H54 (cell line): ENCODE measurements around the gene PITPNC1.
"Not testable (repeated sequence)": the region's sequence is repeated elsewhere in the genome, so short reads cannot be mapped to it uniquely, and the experiment has no call there.

Experiments
- DNase-seq: peaks from one replicate; pipeline ENCODE4 v3.0.0; 2011; ENCODE audit warnings: low spot score, mixed read lengths; ENCODE audit not compliant: insufficient read length
- FAIRE-seq: peaks from 3 replicates; lab custom pipeline; 2011; peaks lifted over from hg19 to GRCh38; lab: Jason Lieb, UNC
- POLR2A ChIP-seq: IDR thresholded peaks from 2 replicates; pipeline ENCODE4 v1.6.1; 2011; ENCODE audit warnings: low read depth, mild to moderate bottlenecking, low read length

PITPNC1 gene

DNA sequence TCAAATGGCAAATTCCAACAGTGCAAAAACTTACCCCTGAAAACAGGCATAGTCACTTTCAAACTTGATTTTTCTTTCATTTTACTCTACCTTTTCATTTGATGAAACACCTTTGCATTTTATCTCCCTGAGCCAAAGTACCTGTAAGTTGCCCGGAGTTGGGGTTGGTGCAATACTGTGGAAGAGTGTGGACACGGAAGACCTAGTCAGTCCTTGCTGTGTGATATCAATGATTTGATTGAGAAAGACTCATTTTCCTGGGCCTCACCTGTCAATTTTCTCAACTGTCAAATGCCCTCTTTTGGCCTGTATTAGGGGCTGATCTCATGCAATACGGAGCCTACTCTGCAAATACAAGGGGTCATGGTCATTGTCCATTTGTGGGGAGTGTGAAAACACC lies 22.6 kb downstream of the PITPNC1 start:
- no peak for TF ChIP-seq POLR2A
- DNase-seq (no peak), FAIRE-seq (no peak)

DNA sequence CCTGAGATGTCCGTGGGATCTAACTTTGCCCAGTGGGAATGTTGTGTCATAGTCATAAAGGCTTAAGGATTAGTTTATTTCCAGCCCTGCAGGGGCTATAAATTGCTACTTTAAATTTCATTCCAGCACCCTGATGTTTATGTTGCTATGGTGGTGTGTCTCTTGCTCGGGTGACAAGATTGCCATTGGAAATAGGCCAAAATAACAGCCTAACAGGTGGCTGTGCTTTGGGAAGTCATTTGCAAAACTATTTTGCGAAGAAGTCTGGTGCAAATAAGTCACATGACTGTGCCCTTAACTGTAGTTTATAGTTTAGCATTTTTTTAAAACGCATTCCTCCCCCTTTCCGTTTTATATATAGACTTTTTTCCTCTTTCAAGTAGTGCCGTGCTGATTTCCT lies 23.1 kb downstream of the PITPNC1 start:
- no peak for TF ChIP-seq POLR2A
- DNase-seq (no peak), FAIRE-seq (no peak)

DNA sequence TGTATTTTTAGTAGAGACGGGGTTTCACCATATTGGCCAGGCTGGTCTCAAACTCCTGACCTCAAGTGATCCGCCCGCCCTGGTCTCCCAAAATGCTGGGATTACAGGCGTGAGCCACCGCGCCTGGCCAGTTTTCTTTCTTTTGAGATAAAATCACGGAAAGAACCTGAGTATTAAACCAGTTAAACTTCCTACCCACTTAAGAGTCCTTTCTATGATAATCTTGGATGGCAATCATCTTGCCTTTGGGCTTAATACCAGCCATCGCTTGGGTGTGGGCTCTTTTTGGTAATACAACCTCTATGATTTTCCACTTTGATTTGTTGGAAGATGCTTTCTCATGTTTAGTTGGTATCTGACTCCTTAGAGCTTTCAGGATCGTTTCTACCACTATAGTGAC lies 24.0 kb downstream of the PITPNC1 start:
- no peak for DNase-seq
- FAIRE-seq, result no peak
- TF ChIP-seq POLR2A, result no peak

DNA sequence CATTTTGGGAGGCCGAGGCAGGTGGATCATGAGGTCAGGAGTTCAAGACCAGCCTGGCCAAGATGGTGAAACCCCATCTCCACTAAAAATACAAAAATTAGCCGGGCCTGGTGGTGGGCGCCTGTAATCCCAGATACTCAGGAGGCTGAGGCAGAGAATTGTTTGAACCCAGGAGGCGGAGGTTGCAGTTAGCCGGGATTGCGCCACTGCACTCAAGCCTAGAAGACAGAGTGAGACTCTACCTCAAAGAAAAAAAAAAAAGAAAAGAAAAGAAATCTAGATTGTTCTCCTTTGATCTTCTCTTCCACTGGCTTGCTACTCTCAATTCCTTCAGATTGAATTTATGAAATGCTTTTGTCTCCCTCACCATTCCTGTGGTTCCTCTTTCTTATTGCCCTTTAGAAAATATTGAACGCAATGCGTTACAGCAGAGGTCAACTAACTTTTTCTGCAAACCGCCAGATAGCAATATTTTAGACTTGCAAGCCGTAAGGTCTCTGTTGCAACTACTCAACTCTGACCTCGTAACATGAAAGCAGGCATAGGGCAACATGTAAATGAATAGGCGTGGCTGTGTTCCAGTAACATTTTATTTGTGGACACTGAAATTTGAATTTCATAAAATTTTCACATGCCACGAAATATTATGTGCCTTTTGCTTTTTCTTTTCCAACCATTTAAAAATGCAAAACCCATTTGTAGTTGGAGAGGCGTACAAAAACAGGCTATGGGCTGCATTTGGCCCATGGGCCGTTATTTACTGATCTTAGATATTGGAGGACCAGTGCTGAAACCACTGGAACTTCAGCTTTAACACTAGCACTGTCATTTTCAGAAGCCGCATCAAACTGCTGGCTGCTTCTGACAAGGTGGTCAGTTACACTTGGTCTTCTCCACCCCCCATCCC lies 24.8 kb downstream of the PITPNC1 start:
- DNase-seq (no peak), FAIRE-seq (no peak)
- TF ChIP-seq POLR2A, result no peak

DNA sequence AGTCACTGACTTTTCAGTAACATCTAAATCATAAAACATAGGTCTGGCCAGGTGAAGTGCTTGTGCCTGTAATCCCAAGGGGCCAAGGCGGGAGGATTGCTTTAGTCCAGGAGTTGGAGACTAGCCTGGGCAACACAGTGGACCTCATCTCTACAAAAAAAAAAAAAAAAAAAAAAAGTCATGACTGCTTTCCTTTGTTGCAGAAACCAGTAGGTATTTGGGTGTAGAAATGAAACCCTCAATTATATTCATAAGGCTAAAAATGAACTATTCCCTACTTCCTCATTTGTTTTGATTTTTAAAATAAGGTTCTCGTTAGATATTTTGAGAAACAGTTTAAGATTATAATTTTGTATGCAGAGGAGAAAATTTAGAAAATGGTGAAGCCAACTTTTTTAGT lies 26.0 kb downstream of the PITPNC1 start:
- FAIRE-seq, result no peak
- DNase-seq, result no peak
- TF ChIP-seq POLR2A, result no peak

DNA sequence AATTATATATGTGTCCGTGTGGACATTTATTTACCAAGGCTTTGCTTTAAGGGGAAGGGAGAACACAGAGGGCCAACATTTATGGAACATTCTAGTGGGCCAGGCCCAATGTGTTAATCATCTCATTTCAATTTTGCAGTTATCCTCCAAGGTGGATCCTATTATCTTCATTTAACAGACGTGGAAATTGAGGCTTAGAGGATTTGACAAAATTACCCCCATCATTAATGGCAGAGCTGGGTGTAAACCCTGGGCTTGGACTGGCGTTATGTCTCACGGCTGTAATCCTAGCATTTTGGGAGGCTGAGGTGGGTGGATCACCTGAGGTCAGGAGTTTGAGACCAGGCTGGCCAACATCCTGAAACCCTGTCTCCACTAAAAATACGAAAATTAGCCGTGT lies 26.4 kb downstream of the PITPNC1 start:
- FAIRE-seq (no peak), DNase-seq (no peak)
- no peak for TF ChIP-seq POLR2A

DNA sequence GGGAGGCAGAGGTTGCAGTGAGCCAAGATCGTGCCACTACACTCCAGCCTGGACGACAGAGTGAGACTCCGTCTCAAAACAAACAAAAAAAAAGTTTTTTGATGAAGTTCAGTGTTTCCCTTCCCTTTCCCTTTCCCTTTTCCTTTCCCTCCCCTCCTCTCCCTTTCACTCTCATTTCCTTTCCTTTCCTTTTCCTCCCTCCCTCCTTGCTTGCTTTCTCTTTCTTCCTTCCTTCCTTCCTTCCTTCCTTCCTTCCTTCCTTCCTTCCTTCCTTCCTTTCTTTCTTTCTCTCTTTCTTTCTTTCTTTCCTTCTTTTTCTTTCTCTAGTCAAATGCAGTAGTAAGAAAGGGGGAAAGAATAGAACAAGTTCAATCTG lies 31.4 kb downstream of the PITPNC1 start:
- FAIRE-seq, result not testable (repeated sequence)

DNA sequence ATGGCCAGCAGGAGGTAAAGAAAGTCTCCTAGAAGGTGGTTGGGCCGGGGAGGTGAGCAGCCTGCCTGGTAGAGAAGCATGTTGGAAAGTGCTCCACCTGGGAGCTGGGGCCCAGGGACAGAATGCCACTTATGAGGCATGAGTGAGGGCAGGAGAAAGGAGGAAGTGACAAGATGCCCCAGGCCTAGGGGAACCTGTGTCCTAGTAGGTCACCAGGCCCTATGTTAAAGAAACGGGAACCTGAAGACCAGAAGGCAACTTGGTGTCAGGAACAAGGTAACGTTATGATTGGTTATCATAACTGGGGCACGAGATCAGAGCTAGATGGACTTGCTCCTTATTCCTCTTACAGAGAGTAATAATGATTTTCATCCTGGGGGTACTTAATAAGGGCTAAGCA lies 34.3 kb downstream of the PITPNC1 start:
- FAIRE-seq, result no peak

More for the DNA sequence above, 31.4 kb downstream of the PITPNC1 start:
- DNase-seq, result not testable (repeated sequence)

DNA sequence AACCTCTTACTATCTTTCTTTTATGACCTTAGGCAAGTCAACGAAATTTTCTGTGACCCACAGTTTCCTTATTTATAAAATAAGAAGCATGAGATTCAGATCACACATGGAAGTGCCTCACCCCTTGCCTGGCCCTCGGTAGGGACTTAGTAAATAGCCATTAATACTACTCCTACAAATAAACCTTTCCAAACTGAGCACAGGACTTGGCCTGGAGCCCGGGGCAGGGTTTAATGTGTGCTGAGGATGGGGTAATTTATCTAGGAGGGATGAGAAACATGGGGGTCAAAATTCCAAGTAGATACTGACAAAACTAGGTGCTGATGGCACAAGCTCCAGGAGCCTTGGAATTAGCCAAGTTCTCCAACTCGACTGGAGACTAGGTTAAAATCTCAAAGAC lies 35.0 kb downstream of the PITPNC1 start:
- no peak for FAIRE-seq
- no peak for DNase-seq
- no peak for TF ChIP-seq POLR2A

More for the DNA sequence above, 34.3 kb downstream of the PITPNC1 start:
- no peak for TF ChIP-seq POLR2A
- DNase-seq, result no peak

DNA sequence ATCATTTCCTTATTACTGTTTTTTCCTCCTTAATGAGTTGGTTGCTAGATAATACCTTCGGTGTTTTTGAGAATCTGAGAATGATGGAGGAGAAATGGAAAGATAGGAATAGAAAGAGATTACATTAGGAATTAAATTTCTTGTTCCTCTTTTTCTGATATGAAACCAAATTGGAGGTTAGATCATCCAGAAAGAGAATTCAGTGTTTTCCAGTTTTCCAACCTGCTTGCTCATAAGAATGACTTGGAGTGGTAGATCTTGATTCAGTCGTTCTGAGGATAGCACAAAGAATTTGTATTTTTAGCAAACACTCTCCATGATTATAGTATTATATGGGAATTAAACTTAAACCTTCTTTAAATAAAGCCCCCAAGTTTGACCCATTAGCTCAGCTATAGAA lies 35.9 kb downstream of the PITPNC1 start:
- DNase-seq (no peak), FAIRE-seq (no peak)
- TF ChIP-seq POLR2A, result no peak

DNA sequence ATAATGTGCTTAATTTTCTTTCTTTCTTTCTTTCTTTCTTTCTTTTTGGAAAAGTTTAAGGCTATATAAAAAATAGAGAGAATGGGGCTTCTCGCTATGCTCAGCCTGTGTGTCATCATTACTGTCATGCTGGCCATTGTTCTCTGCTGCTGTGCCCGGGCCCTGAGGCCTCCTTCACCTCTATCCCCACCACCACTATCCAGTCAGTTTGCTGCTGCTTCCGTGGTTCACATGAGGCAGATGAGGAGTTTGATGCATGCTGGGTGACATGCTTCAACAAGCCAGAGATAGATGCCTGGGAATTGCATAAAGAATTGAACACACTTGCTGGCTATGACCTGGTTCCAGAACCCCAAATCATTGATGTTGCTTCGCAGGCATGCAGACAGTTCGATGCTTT lies 36.3 kb downstream of the PITPNC1 start:
- FAIRE-seq, result no peak
- TF ChIP-seq POLR2A, result no peak
- DNase-seq, result no peak

DNA sequence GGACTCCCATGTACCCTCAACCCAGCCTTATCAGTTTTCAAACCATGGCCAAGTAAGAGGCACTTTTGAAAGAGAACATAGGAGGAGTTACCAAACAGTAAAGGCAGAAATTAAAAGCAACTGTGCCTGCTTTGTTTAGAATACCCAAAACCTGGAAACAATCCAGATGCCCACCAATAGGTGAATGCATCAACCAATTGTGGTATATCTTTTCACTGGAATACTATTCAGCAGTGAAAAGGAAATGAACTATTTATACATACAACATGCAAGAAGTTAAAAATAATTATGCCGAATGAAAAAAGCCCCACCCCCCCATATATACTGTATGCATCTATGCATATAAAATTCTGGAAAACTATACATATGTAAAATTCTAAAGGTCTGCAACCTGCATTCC lies 37.0 kb downstream of the PITPNC1 start:
- FAIRE-seq, result no peak
- DNase-seq, result no peak
- TF ChIP-seq POLR2A, result no peak

DNA sequence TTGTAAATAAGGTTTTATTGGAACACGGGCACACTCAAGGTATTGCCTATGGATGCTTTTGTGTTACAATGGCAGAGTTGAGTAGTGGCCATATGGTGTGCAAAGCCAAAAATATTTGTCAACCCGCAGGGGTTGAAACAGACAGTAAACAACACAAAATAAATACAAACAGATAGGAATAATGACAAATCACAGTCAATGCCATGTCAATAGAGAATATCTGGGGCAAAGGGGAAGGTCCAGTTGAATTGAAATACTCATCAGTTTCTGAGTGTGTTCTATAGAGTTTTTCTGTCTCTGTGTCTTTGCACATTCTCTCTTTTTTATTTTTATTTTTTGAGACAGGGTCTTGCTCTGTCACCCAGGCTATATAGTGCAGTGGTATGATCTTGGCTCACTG lies 37.5 kb downstream of the PITPNC1 start:
- no peak for DNase-seq
- TF ChIP-seq POLR2A, result no peak
- FAIRE-seq, result no peak

DNA sequence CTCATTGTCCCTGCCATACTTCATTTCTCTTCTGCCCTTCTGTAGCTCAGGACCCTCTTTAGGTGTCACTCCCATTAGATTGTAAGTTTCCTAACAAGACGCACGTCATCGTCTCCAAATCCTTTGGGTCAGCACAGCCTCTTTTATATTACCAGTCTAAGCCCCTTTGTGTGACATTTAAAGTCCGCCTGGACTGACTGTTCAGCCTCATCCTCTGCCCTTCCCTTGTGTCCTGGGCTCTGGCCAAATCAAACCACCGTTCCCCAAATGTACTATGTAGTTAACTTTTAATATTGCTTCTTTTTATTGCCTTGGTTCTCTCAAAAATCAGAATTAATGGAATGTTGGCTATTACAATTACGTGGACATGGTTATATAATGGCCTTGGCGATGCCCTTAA lies 38.2 kb downstream of the PITPNC1 start:
- FAIRE-seq (no peak), DNase-seq (no peak)
- TF ChIP-seq POLR2A, result no peak

DNA sequence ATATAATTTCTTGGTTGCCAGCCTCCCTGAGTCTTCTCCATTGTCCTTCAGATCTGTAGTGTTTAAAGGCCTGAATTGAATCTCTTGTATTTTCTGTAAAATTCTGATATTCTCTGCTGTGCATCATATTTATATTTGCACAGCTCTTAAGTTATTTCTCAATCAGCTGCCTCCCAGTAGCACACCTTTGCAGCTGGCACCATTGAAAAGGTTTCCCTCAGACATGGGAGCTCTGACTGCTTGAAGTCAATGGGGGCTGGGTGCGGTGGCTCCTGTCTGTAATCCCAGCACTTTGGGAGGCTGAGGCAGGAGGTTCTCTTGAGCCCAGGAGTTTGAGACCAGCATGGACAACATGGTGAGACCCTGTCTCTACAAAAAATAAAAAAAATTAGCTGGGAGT lies 40.4 kb downstream of the PITPNC1 start:
- TF ChIP-seq POLR2A, result no peak
- FAIRE-seq (no peak), DNase-seq (no peak)

DNA sequence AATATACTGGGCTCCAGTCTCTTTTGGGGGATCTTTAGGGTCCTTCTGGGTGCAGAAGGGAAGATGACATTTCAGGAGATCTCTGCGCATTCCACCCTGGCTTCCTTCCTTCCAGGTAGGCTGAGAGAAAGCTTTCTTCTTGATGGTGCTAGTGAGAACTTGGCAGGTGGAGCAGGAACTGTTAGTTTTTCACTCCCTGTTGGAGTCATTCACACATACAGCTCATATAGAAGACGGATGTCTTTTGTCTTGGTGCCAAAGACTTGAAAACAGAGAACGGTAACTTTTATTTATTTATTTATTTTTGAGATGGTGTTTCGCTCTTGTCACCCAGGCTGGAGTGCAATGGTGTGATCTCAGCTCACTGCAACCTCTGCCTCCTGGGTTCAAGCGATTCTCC lies 43.9 kb downstream of the PITPNC1 start:
- no peak for FAIRE-seq
- TF ChIP-seq POLR2A, result no peak
- no peak for DNase-seq
